Measurements from ENCODE around the gene RNF186. TPM values are rescaled to one million over a fixed set of nuclear protein-coding genes. Genes with fewer than 3 reads are reported as not detected.
"Not testable (repeated sequence)": the region's sequence is repeated elsewhere in the genome, so short reads cannot be mapped to it uniquely, and the experiment has no call there.

Gene RNF186
- total RNA-seq, 2 experiments from 2014 or later, result not detected

- H3K27ac Mint-ChIP-seq; CTCF ChIA-PET; intact Hi-C loops (cut with micrococcal nuclease); H3K9me3 Mint-ChIP-seq; H3K4me1 Mint-ChIP-seq (ENCODE audit: low read depth); DNase-seq; H3K36me3 Mint-ChIP-seq (ENCODE audit: low read depth); H3K4me3 Mint-ChIP-seq: not testable (repeated sequence)
- peaks cover 14% of the 10 kb centered on the region for H3K27me3 Mint-ChIP-seq (ENCODE audit: low read depth)
Observed at GRCh38 chr1:19847334-19847733, 32.3 kb upstream of the RNF186 start.

DNA sequence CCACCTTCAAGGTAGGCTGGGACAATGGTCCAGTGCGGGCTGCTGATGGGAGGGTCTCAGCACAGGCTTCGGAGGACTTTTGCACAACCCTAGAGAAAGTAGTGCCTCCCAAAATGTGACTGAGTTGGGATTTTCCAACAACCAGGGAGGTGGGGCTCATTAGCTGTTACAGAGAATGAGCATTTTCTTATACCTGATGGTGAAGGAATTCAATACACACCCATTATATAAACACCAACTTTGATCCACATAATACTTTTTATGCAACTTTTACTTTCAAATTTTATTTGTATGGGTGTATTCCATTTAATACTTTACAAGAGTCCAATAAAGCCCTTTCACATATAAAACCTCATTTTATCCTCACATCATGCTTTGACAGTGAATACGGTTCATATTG is 31.3 kb upstream of the RNF186 start:
- intact Hi-C loops (cut with micrococcal nuclease), result no loop called here
- no peaks in the 10 kb centered on the region for H3K9me3 Mint-ChIP-seq
- no peak overlapping the region for H3K4me3 Mint-ChIP-seq
- no peak for DNase-seq
- CTCF ChIA-PET, result interaction anchor here (0.9 to 1.2 kb wide), 2 partner anchors 36 to 131 kb away, joined by 4 read pairs; partner anchors contain the start of gene OTUD3
- H3K36me3 Mint-ChIP-seq (ENCODE audit: low read depth), result no peaks in the 10 kb centered on the region
- no peak overlapping the region for H3K27ac Mint-ChIP-seq
- peaks cover 14% of the 10 kb centered on the region for H3K27me3 Mint-ChIP-seq (ENCODE audit: low read depth)
- H3K4me1 Mint-ChIP-seq (ENCODE audit: low read depth), result no peaks in the 10 kb centered on the region

DNA sequence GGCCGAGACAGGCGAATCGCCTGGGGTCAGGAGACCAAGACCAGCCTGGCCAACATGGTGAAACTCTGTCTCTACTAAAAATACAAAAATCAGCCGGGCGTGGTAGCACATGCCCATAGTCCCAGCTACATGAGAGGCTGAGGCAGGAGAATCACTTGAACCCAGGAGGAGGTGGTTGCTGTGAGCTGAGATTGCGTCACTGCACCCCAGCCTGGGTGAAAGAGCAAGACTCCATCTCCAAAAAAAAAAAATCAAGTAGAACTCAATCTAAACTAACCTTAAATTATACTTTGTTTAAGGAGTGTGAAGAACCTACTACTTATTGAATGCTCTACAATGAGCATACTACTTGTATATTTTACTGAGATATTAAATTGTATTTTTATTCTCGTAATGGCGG is 30.5 kb upstream of the RNF186 start:
- DNase-seq, result no peak
- H3K36me3 Mint-ChIP-seq (ENCODE audit: low read depth), result no peaks in the 10 kb centered on the region
- CTCF ChIA-PET, result interaction anchor here (0.9 to 1.2 kb wide), 2 partner anchors 37 to 130 kb away, joined by 4 read pairs; partner anchors contain the start of gene OTUD3
- peaks cover 2% of the 10 kb centered on the region for H3K4me1 Mint-ChIP-seq (ENCODE audit: low read depth)
- no peak overlapping the region for H3K27ac Mint-ChIP-seq
- H3K9me3 Mint-ChIP-seq, result no peaks in the 10 kb centered on the region
- H3K27me3 Mint-ChIP-seq (ENCODE audit: low read depth), result peaks cover 14% of the 10 kb centered on the region
- no peak overlapping the region for H3K4me3 Mint-ChIP-seq
- intact Hi-C loops (cut with micrococcal nuclease), result no loop called here

GRCh38 chr1:19844731-19845495 is 29.8 kb upstream of the RNF186 start:
- no peak for DNase-seq
- Mint-ChIP-seq H3K4me1 (ENCODE audit: low read depth) (peaks cover 8% of the 10 kb centered on the region), H3K27ac (no peak overlapping the region), H3K27me3 (ENCODE audit: low read depth) (peaks cover 14% of the 10 kb centered on the region), H3K4me3 (no peak overlapping the region), H3K9me3 (no peaks in the 10 kb centered on the region), H3K36me3 (ENCODE audit: low read depth) (no peaks in the 10 kb centered on the region)
- CTCF ChIA-PET, result interaction anchor here (1.0 kb wide), 1 partner anchor 28 kb away, joined by 3 read pairs; no protein-coding TSS in a partner anchor
- intact Hi-C loops (cut with micrococcal nuclease), result no loop called here

DNA sequence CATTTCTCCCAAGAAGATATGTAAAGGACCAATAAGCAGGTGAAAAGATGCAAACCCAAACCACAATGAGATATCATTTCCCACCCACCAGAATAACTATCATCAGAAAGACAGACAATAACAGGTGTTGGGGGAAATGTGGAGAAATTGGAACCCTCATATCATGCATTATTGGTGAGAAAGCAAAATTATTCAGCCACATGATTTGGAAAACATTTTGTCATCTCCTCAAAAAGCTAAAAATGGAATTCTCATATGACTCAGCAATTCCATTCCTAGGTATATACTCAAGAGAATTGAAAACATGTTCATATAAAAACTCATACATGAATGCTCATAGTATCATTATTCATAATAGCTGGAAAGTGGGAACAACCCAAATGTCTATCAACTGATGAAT is 25.1 kb upstream of the RNF186 start:
- H3K4me3 Mint-ChIP-seq, result no peak overlapping the region
- intact Hi-C loops (cut with micrococcal nuclease), result no loop called here
- no peaks in the 10 kb centered on the region for H3K36me3 Mint-ChIP-seq (ENCODE audit: low read depth)
- H3K9me3 Mint-ChIP-seq, result no peaks in the 10 kb centered on the region
- CTCF ChIA-PET, result interaction anchor here (1.4 kb wide), 1 partner anchor 42 kb away, joined by 4 read pairs; the partner anchor contains the start of gene OTUD3
- H3K4me1 Mint-ChIP-seq (ENCODE audit: low read depth), result peaks cover 15% of the 10 kb centered on the region
- H3K27me3 Mint-ChIP-seq (ENCODE audit: low read depth), result peaks cover 19% of the 10 kb centered on the region
- no peak for DNase-seq
- no peak overlapping the region for H3K27ac Mint-ChIP-seq

- intact Hi-C loops (cut with micrococcal nuclease), result no loop called here
- H3K27me3 Mint-ChIP-seq (ENCODE audit: low read depth), result peaks cover 11% of the 10 kb centered on the region
- H3K9me3 Mint-ChIP-seq, result no peaks in the 10 kb centered on the region
- peaks cover 15% of the 10 kb centered on the region for H3K4me1 Mint-ChIP-seq (ENCODE audit: low read depth)
- no peak overlapping the region for H3K4me3 Mint-ChIP-seq
- CTCF ChIA-PET, result no interaction called here
- DNase-seq, result no peak
- no peak overlapping the region for H3K27ac Mint-ChIP-seq
- H3K36me3 Mint-ChIP-seq (ENCODE audit: low read depth), result no peaks in the 10 kb centered on the region
Observed at GRCh38 chr1:19837866-19838265, 22.8 kb upstream of the RNF186 start.

- Mint-ChIP-seq H3K4me3 (no peak overlapping the region), H3K4me1 (ENCODE audit: low read depth) (peaks cover 13% of the 10 kb centered on the region), H3K36me3 (ENCODE audit: low read depth) (no peaks in the 10 kb centered on the region), H3K9me3 (no peaks in the 10 kb centered on the region), H3K27me3 (ENCODE audit: low read depth) (peaks cover 22% of the 10 kb centered on the region), H3K27ac (no peak overlapping the region)
- no peak for DNase-seq
- intact Hi-C loops (cut with micrococcal nuclease), result no loop called here
- CTCF ChIA-PET, result no interaction called here
Observed at GRCh38 chr1:19835578-19835977, 20.5 kb upstream of the RNF186 start.

DNA sequence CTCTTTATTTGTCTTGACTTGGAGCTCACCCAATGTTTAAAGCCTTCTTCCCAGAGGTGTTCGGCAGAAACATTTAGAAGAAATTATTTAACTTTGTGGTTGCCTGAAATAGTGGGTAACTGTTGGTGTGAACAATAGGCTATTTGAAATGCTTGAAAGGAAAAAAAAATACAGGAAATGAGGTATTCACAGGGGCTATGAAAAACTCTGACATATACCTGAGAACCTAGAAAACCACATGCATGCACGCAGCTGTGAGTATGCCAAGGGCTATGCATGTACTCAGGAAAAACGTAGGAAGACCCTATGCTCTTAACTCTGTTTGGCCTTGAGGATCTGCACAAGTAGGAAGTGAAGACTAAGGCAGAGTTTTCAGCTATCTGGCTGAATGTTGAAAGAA is 16.4 kb upstream of the RNF186 start:
- no peak overlapping the region for H3K4me3 Mint-ChIP-seq
- no peak for DNase-seq
- H3K4me1 Mint-ChIP-seq (ENCODE audit: low read depth), result no peaks in the 10 kb centered on the region
- intact Hi-C loops (cut with micrococcal nuclease), result no loop called here
- no peak overlapping the region for H3K27ac Mint-ChIP-seq
- CTCF ChIA-PET, result interaction anchor here (0.6 to 1.0 kb wide), 3 partner anchors 263 to 538 kb away, joined by 3 to 4 read pairs (median 3); no protein-coding TSS in a partner anchor
- H3K9me3 Mint-ChIP-seq, result no peaks in the 10 kb centered on the region
- H3K36me3 Mint-ChIP-seq (ENCODE audit: low read depth), result no peaks in the 10 kb centered on the region
- peaks cover 33% of the 10 kb centered on the region for H3K27me3 Mint-ChIP-seq (ENCODE audit: low read depth)

GRCh38 chr1:19828546-19828945 is 13.5 kb upstream of the RNF186 start:
- no peaks in the 10 kb centered on the region for H3K36me3 Mint-ChIP-seq (ENCODE audit: low read depth)
- H3K9me3 Mint-ChIP-seq, result no peaks in the 10 kb centered on the region
- peaks cover 28% of the 10 kb centered on the region for H3K27me3 Mint-ChIP-seq (ENCODE audit: low read depth)
- no peak for DNase-seq
- CTCF ChIA-PET, result interaction anchor here (1.5 kb wide), 1 partner anchor 166 kb away, joined by 3 read pairs; no protein-coding TSS in a partner anchor
- H3K27ac Mint-ChIP-seq, result no peak overlapping the region
- intact Hi-C loops (cut with micrococcal nuclease), result no loop called here
- no peaks in the 10 kb centered on the region for H3K4me1 Mint-ChIP-seq (ENCODE audit: low read depth)
- H3K4me3 Mint-ChIP-seq, result no peak overlapping the region

DNA sequence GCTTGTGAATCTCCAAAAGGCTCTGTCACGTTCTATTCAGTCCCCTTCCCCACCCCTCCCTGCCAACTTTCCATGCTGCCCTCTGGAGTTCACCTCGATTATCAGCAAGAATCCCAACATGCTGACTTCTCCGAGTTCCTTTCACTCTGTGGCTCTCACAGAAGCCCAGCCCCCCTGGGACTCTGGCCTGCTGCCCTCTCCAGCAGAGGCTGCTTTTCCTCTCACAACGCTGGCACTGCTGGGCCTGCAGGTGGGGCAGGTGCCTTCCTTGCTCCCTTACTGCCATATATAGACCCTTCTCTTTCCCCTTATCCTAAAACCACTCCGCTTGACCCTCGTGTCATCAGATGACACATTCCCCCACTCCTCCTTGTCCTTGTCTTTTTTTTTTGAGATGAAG is 10.2 kb upstream of the RNF186 start:
- Mint-ChIP-seq H3K4me3 (no peak overlapping the region), H3K27ac (no peak overlapping the region), H3K9me3 (no peaks in the 10 kb centered on the region), H3K36me3 (ENCODE audit: low read depth) (no peaks in the 10 kb centered on the region), H3K27me3 (ENCODE audit: low read depth) (peaks cover 14% of the 10 kb centered on the region), H3K4me1 (ENCODE audit: low read depth) (no peaks in the 10 kb centered on the region)
- intact Hi-C loops (cut with micrococcal nuclease), result no loop called here
- CTCF ChIA-PET, result interaction anchor here (1.4 kb wide), 1 partner anchor 163 kb away, joined by 3 read pairs; no protein-coding TSS in a partner anchor
- no peak for DNase-seq

DNA sequence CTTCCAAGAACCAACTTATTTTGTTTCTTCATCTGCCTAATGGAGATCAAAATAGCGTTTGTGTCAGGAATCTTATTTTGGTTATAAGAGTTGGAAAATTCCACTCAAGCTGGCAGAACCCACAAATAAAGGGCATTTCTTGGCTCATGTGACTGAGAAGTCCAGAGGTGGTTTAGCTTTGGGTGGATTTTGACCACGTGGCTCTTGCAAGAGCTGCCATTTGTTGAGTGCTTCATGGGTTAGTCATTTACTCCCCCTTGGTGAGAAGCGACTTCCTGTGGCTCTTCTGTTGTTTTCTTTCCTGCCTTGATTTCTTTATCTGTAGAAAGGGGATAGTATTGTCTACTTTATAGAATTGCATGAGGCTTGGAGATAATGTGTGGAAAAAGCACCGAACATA is 9.5 kb upstream of the RNF186 start:
- CTCF ChIA-PET, result interaction anchor here (0.6 to 1.4 kb wide), 3 partner anchors 15 to 269 kb away, joined by 3 read pairs; no protein-coding TSS in a partner anchor
- Mint-ChIP-seq H3K9me3 (no peaks in the 10 kb centered on the region), H3K27ac (no peak overlapping the region), H3K4me1 (ENCODE audit: low read depth) (no peaks in the 10 kb centered on the region), H3K36me3 (ENCODE audit: low read depth) (no peaks in the 10 kb centered on the region), H3K4me3 (no peak overlapping the region), H3K27me3 (ENCODE audit: low read depth) (peaks cover 12% of the 10 kb centered on the region)
- no peak for DNase-seq
- intact Hi-C loops (cut with micrococcal nuclease), result no loop called here

GRCh38 chr1:19824036-19824435 is 9.0 kb upstream of the RNF186 start:
- Mint-ChIP-seq H3K27me3 (ENCODE audit: low read depth) (peaks cover 9% of the 10 kb centered on the region), H3K36me3 (ENCODE audit: low read depth) (no peaks in the 10 kb centered on the region), H3K9me3 (no peaks in the 10 kb centered on the region), H3K27ac (no peak overlapping the region), H3K4me3 (no peak overlapping the region), H3K4me1 (ENCODE audit: low read depth) (no peaks in the 10 kb centered on the region)
- intact Hi-C loops (cut with micrococcal nuclease), result no loop called here
- CTCF ChIA-PET, result interaction anchor here (1.1 to 1.4 kb wide), 2 partner anchors 15 to 162 kb away, joined by 3 read pairs; no protein-coding TSS in a partner anchor
- DNase-seq, result no peak

DNA sequence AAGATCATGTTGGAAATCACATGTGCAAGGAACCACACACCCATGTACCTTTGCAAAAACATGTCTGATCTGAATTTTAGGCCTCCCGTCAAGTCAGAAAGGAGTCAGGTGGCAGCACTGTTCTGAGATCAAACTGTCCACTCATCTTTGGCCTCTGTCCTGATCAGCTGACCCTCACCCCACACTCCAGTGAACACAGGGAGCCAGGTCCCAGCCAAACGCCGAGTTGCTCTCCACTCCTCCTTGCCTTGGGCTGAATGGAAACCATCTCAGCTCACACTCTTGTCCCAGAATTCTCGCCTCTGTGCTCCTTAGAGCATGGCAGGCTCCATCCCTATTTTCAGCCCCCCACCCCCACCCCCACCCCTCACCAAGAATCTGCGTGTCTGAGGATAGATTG is 4.6 kb upstream of the RNF186 start:
- CTCF ChIA-PET, result interaction anchor here (1.0 kb wide), 1 partner anchor 104 kb away, joined by 4 read pairs; no protein-coding TSS in a partner anchor
- H3K4me1 Mint-ChIP-seq (ENCODE audit: low read depth), result no peaks in the 10 kb centered on the region
- no peak for DNase-seq
- H3K4me3 Mint-ChIP-seq, result no peak overlapping the region
- H3K27ac Mint-ChIP-seq, result no peak overlapping the region
- intact Hi-C loops (cut with micrococcal nuclease), result no loop called here
- no peaks in the 10 kb centered on the region for H3K36me3 Mint-ChIP-seq (ENCODE audit: low read depth)
- peaks cover 2% of the 10 kb centered on the region for H3K27me3 Mint-ChIP-seq (ENCODE audit: low read depth)
- H3K9me3 Mint-ChIP-seq, result no peaks in the 10 kb centered on the region
